PC-9 (cell line): ENCODE data around the gene NCR3LG1. TPM values are rescaled to one million over a fixed set of nuclear protein-coding genes. Genes with fewer than 3 reads are reported as not detected.

Experiments used
- BruUV-seq: library from RNA; stranded (reverse); fragments of 400-500 nt; replicated peaks from 2 replicates; lab custom pipeline; 2021; lab: Mats Ljungman, UMichigan
- CTCF ChIA-PET: fragments of 300-600 bp; sonication (Branson Sonifier 250); formaldehyde crosslinking; loops from one replicate; lab custom pipeline; 2022; ENCODE audit warnings: antibody characterized with exemption; lab: Charles Lee
- POLR2A ChIA-PET: fragments of 300-600 bp; sonication (Branson Sonifier 250); formaldehyde crosslinking; loops from one replicate; lab custom pipeline; 2022; ENCODE audit warnings: antibody characterized with exemption; ENCODE audit not compliant: unreplicated experiment; lab: Charles Lee
- DNase-seq, 2 experiments: peaks; one replicate each; pipeline versions ENCODE4 v3.0.0 to v3.0.0-alpha.2; 2015 to 2022; ENCODE audit warnings: mixed read lengths in 1 of 2
- H2AFZ ChIP-seq: fragments of 200-600 bp; sonication (generic); 2 replicates; pipeline ENCODE4 v1.8.1; 2017; ENCODE audit warnings: antibody characterized with exemption
- H3F3A ChIP-seq: fragments of 200-600 bp; sonication (generic); 2 replicates; pipeline ENCODE4 v1.8.1; 2017; ENCODE audit warnings: antibody characterized with exemption, mild to moderate bottlenecking, low read depth; ENCODE audit not compliant: insufficient read depth
- H3K27ac ChIP-seq: fragments of 200-600 bp; sonication (generic); 2 replicates; pipeline ENCODE4 v1.6.1; 2016; ENCODE audit warnings: mixed run types
- H3K27me3 ChIP-seq: fragments of 200-600 bp; sonication (generic); 2 replicates; pipeline ENCODE4 v1.6.1; 2016; ENCODE audit warnings: low read depth, mixed run types; ENCODE audit not compliant: insufficient read depth
- H3K36me3 ChIP-seq: fragments of 200-600 bp; sonication (generic); 2 replicates; pipeline ENCODE4 v1.6.1; 2016; ENCODE audit warnings: low read depth, mixed run types
- H3K4me1 ChIP-seq: fragments of 200-600 bp; sonication (generic); replicated peaks from 2 replicates; pipeline ENCODE4 v1.6.1; 2016; ENCODE audit warnings: mixed run types; ENCODE audit not compliant: insufficient read depth
- H3K4me2 ChIP-seq: fragments of 200-600 bp; sonication (generic); 2 replicates; pipeline ENCODE4 v1.6.1; 2017; ENCODE audit warnings: mixed run types
- H3K4me3 ChIP-seq: fragments of 200-600 bp; sonication (generic); 2 replicates; pipeline ENCODE4 v1.6.1; 2016; ENCODE audit warnings: mixed run types
- H3K79me2 ChIP-seq: fragments of 200-600 bp; sonication (generic); 2 replicates; pipeline ENCODE4 v1.6.1; 2017; ENCODE audit warnings: low read depth, mixed run types
- H3K9me2 ChIP-seq: fragments of 200-600 bp; sonication (generic); 2 replicates; pipeline ENCODE4 v1.8.1; 2017; ENCODE audit warnings: mild to moderate bottlenecking; ENCODE audit not compliant: insufficient read depth
- H3K9me3 ChIP-seq: fragments of 200-600 bp; sonication (generic); 2 replicates; pipeline ENCODE4 v1.8.1; 2016; ENCODE audit warnings: low read depth; ENCODE audit not compliant: insufficient read depth
- H4K20me1 ChIP-seq: fragments of 200-600 bp; sonication (generic); 2 replicates; pipeline ENCODE4 v1.8.1; 2017; ENCODE audit not compliant: insufficient read depth
- EZH2 ChIP-seq: fragments of 200-600 bp; sonication (generic); IDR thresholded peaks from 2 replicates; pipeline ENCODE4 v1.8.0; 2017; ENCODE audit warnings: antibody characterized with exemption, low read depth
- intact Hi-C: fragments of 100-400 bp; cut with micrococcal nuclease; formaldehyde crosslinking; loops from one replicate; pipeline ENCODE4 v1.10.0; 2022; ENCODE audit not compliant: unreplicated experiment
- total RNA-seq: library from RNA; stranded (reverse); gene quantifications from 2 replicates; pipeline ENCODE4 v1.2.3, GENCODE V29; 2021
- TF ChIP-seq, protein P1 (sequence below): fragments of 200-600 bp; sonication (generic); conservative IDR thresholded peaks from 2 replicates; pipeline ENCODE4 v1.6.1; 2017; ENCODE audit warnings: mixed run types, antibody characterized with exemption, mild to moderate bottlenecking, moderate library complexity

Gene NCR3LG1
- total RNA-seq, 1 experiment from 2014 or later, result 0.33 TPM

DNA sequence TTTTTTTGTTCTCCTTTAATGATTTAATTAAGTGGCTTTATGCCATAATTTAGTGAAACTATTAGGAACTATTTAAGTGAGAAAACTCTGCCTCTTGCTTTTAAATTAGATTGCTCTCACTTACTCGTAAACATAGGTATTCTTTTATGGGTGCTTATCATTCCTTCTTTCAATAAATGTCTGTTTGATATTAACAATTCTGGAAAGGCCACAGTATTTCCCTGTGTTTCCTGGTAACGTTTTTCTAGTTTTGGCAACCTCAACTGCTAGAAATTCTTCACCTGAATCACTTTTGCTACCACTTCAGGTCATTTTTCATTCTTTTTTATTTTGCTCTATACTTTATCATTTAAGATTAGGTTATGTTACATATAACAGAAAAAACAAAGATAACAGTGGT, 19.9 kb upstream of the NCR3LG1 start:
- Histone ChIP-seq H3F3A (no peaks in the 10 kb centered on the region), H2AFZ (no peak overlapping the region), H3K4me3 (no peak overlapping the region), H3K4me1 (no peaks in the 10 kb centered on the region), H3K9me3 (no peaks in the 10 kb centered on the region), H3K9me2 (no peaks in the 10 kb centered on the region), H4K20me1 (no peaks in the 10 kb centered on the region), H3K36me3 (no peaks in the 10 kb centered on the region), H3K4me2 (no peak overlapping the region), H3K79me2 (no peaks in the 10 kb centered on the region), H3K27me3 (no peaks in the 10 kb centered on the region), H3K27ac (no peak overlapping the region)
- ChIA-PET CTCF (no interaction called here), POLR2A (no interaction called here)
- intact Hi-C loops, result no loop called here
- TF ChIP-seq EZH2, result no peak
- TF ChIP-seq, protein P1, sequence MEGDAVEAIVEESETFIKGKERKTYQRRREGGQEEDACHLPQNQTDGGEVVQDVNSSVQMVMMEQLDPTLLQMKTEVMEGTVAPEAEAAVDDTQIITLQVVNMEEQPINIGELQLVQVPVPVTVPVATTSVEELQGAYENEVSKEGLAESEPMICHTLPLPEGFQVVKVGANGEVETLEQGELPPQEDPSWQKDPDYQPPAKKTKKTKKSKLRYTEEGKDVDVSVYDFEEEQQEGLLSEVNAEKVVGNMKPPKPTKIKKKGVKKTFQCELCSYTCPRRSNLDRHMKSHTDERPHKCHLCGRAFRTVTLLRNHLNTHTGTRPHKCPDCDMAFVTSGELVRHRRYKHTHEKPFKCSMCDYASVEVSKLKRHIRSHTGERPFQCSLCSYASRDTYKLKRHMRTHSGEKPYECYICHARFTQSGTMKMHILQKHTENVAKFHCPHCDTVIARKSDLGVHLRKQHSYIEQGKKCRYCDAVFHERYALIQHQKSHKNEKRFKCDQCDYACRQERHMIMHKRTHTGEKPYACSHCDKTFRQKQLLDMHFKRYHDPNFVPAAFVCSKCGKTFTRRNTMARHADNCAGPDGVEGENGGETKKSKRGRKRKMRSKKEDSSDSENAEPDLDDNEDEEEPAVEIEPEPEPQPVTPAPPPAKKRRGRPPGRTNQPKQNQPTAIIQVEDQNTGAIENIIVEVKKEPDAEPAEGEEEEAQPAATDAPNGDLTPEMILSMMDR, result no peak
- BruUV-seq, result no TSS peak
- DNase-seq, result no peak

DNA sequence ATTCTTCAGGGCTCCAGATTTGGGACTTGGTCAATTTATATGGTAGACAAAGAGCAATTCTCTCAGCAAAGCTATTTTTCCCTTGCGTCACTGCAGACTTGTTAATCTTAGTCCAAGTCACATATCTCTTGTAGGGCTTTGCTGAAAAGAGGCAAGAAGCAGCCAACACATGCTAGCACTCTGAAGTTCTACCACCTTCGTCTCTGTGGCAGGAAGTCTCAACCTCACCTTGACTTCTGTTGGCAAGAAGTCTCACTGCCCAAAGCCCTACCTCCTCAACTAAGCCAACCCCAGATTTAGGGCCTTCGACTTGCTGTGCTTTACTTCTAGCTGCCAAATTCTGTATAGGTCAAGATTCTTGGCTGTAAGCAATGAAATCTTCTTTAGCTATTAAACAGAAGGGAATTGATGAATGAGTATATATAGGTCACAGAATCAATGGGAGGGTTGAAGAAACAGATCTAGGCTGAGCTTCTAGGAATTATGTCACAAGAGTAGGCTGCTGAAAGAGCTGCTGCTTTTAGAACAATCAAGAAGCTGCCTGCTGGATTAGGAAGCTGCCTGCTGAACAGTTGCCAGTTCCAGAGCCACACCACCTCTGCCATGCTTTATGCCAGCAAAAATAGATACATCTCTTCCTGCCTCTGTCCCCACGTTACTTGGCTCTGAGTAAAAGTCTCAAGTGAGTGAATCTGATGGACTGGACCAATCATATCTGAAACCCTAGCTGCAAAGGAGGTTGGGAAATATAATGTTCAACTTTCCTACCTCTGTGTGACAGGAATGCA, 17.6 kb upstream of the NCR3LG1 start:
- Histone ChIP-seq H3K27ac (no peak overlapping the region), H3K79me2 (no peaks in the 10 kb centered on the region), H3K9me3 (no peaks in the 10 kb centered on the region), H3K4me2 (no peak overlapping the region), H3K36me3 (no peaks in the 10 kb centered on the region), H3K27me3 (no peaks in the 10 kb centered on the region), H3K9me2 (no peaks in the 10 kb centered on the region), H3F3A (no peaks in the 10 kb centered on the region), H3K4me3 (no peak overlapping the region), H3K4me1 (no peaks in the 10 kb centered on the region), H2AFZ (no peak overlapping the region), H4K20me1 (no peaks in the 10 kb centered on the region)
- CTCF ChIA-PET, result no interaction called here
- DNase-seq, result no peak
- intact Hi-C loops, result no loop called here
- TF ChIP-seq, protein P1, result no peak
- POLR2A ChIA-PET, result no interaction called here
- no TSS peak for BruUV-seq

- BruUV-seq, result no TSS peak
- CTCF ChIA-PET, result no interaction called here
- Histone ChIP-seq H3K4me2 (no peak overlapping the region), H3K27me3 (no peaks in the 10 kb centered on the region), H4K20me1 (no peaks in the 10 kb centered on the region), H3K4me1 (no peaks in the 10 kb centered on the region), H2AFZ (no peak overlapping the region), H3K79me2 (no peaks in the 10 kb centered on the region), H3F3A (no peaks in the 10 kb centered on the region), H3K4me3 (no peak overlapping the region), H3K9me3 (no peaks in the 10 kb centered on the region), H3K27ac (no peak overlapping the region), H3K36me3 (no peaks in the 10 kb centered on the region), H3K9me2 (no peaks in the 10 kb centered on the region)
- POLR2A ChIA-PET, result interaction anchor here (0.6 kb wide), 1 partner anchor 174 kb away, joined by 3 read pairs; no protein-coding TSS in a partner anchor
- intact Hi-C loops, result no loop called here
- DNase-seq, result no peak
- no peak for TF ChIP-seq EZH2
- TF ChIP-seq, protein P1, result no peak
Observed at GRCh38 chr11:17343257-17343656, 8.3 kb upstream of the NCR3LG1 start.
